KMS-11 (cell line): ENCODE results near the gene BEST4.
"Not testable (repeated sequence)": the region's sequence is repeated elsewhere in the genome, so short reads cannot be mapped to it uniquely, and the experiment has no call there.

Source experiments
- H2AFZ ChIP-seq: fragments of 200-600 bp; sonication (generic); 2 replicates; pipeline ENCODE4 v1.6.1; 2016; ENCODE audit warnings: antibody characterized with exemption, mixed run types, low read depth
- H3K27ac ChIP-seq: fragments of 200-600 bp; sonication (generic); 2 replicates; pipeline ENCODE4 v1.6.1; 2016; ENCODE audit warnings: mild to moderate bottlenecking, mixed run types
- H3K27me3 ChIP-seq: fragments of 200-600 bp; sonication (generic); 2 replicates; pipeline ENCODE4 v1.6.1; 2017; ENCODE audit warnings: mild to moderate bottlenecking, low read depth, mixed run types, moderate library complexity; ENCODE audit not compliant: insufficient read depth
- H3K36me3 ChIP-seq: fragments of 200-600 bp; sonication (generic); 2 replicates; pipeline ENCODE4 v1.6.1; 2017; ENCODE audit warnings: mild to moderate bottlenecking, mixed run types; ENCODE audit not compliant: insufficient read depth
- H3K4me1 ChIP-seq: fragments of 200-600 bp; sonication (generic); 2 replicates; pipeline ENCODE4 v1.6.1; 2016; ENCODE audit warnings: mild to moderate bottlenecking, low read depth, mixed run types; ENCODE audit not compliant: poor library complexity, severe bottlenecking
- H3K4me2 ChIP-seq: fragments of 200-600 bp; sonication (generic); 2 replicates; pipeline ENCODE4 v1.7.0; 2016; ENCODE audit warnings: mild to moderate bottlenecking, mixed run types
- H3K4me3 ChIP-seq: fragments of 200-600 bp; sonication (generic); IDR thresholded peaks from 2 replicates; pipeline ENCODE4 v1.6.1; 2017; ENCODE audit warnings: low read depth, low read length, mixed read lengths; ENCODE audit not compliant: insufficient read depth
- H3K79me2 ChIP-seq: fragments of 200-600 bp; sonication (generic); 2 replicates; pipeline ENCODE4 v1.6.1; 2016; ENCODE audit warnings: low read depth, mixed run types; ENCODE audit not compliant: insufficient read depth
- H3K9ac ChIP-seq: fragments of 200-600 bp; sonication (generic); 2 replicates; pipeline ENCODE4 v1.6.1; 2016; ENCODE audit warnings: mild to moderate bottlenecking, mixed run types
- H4K20me1 ChIP-seq: fragments of 200-600 bp; sonication (generic); 2 replicates; pipeline ENCODE4 v1.6.1; 2016; ENCODE audit warnings: mild to moderate bottlenecking, mixed run types; ENCODE audit not compliant: insufficient read depth
- CTCF ChIP-seq: fragments of 200-600 bp; sonication (generic); conservative IDR thresholded peaks from 2 replicates; pipeline ENCODE4 v1.6.1; 2017; ENCODE audit warnings: low read depth, mild to moderate bottlenecking, antibody characterized with exemption, low read length, moderate library complexity, mixed read lengths

BEST4 gene

GRCh38 chr1:44775930-44776729 is 11.8 kb downstream of the BEST4 start:
- H3K4me1 ChIP-seq = peaks cover 23% of the 10 kb centered on the region
- peak overlapping the region; percentile 46; the same call in 1 of the 2 replicates for H2AFZ ChIP-seq
- H3K4me3 ChIP-seq = peak overlapping the region; percentile 88
- H3K4me2 ChIP-seq = peak overlapping the region; percentile 94
- H3K27ac ChIP-seq = peak overlapping the region; percentile 91
- no peak for TF ChIP-seq CTCF
- peak overlapping the region; percentile 99 for H3K9ac ChIP-seq
- H3K79me2 ChIP-seq = peaks cover 39% of the 10 kb centered on the region
- peaks cover 23% of the 10 kb centered on the region; the same call in 1 of the 2 replicates for H3K36me3 ChIP-seq
- H3K27me3 ChIP-seq = no peaks in the 10 kb centered on the region
- H4K20me1 ChIP-seq = peaks cover 6% of the 10 kb centered on the region; the same call in 1 of the 2 replicates

DNA sequence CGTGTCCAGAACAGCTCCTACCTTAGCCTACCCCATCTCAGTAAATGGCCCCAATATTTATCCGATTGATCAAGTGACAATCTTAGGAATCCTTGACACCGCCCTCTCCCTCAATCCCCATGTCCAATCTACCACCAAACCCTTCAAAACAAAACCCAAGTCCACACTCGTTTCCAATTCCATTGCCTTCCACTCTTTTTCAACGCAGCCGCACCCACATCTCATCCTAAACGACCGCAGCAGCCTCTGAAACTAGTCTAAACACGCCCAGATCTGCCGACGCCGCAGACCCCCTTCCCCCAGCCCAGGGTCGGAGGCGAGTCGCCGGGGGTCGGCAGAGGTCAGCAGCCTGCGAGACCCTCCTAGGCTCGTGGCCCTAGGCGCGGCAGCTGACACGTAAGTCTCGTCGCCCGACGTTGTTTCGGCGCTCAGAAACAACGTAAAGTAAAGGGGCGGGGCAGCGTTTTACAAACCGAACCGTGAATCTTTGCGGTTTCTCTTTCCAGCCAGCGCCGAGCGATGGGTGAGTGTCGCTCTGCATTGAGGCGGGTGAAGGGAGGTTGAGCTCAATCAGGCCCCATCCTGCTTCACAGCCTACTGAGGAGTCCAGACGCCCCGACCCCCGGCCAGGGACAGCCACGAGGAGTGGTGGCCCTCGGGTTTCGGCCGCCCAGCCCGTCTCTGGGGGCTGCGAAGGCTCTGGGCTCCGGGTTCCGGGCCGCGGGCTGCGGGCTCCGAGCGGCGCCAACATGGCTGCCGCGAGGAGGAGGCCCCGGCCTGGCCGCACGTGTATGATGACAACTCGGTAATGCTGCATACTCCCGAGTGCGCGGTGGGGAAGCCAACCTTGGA is 12.7 kb downstream of the BEST4 start, which contains the start of gene RPS8:
TSS of gene RPS8 (plus strand) at position 463 of the 852 bp plus-strand sequence. CDS start at position 520, 57 bp downstream.
- peaks cover 23% of the 10 kb centered on the region; the same call in 1 of the 2 replicates for H3K36me3 ChIP-seq
- peaks cover 23% of the 10 kb centered on the region for H3K4me1 ChIP-seq
- H3K27me3 ChIP-seq = no peaks in the 10 kb centered on the region
- H3K79me2 ChIP-seq = peaks cover 39% of the 10 kb centered on the region
- TF ChIP-seq CTCF = no peak
- peak within 1 kb of the TSS; percentile 88 for H3K4me3 ChIP-seq
- H4K20me1 ChIP-seq = peaks cover 6% of the 10 kb centered on the region; the same call in 1 of the 2 replicates
- H3K27ac ChIP-seq = peak within 1 kb of the TSS; percentile 91
- H2AFZ ChIP-seq = peak within 1 kb of the TSS; percentile 46
- H3K4me2 ChIP-seq = peak within 1 kb of the TSS; percentile 94
- peak within 1 kb of the TSS; percentile 99 for H3K9ac ChIP-seq

DNA sequence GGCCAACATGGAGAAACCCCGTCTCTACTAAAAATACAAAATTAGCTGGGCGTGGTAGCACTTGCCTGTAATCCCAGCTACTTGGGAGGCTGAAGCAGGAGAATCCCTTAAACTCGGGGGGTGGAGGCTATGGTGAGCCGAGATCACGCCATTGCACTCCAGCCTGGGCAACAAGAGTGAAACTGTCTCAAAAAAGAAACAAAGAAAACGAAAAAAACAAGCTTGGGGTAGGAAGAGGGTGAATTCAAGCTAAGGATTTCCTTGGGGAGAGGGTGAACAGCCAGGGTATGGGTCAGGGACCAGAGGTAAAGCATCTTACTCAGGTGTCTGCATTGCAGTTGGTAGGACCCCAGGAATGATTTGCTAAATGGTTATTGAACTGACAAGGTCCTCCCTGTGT is 21.5 kb downstream of the BEST4 start:
- H3K27me3 ChIP-seq, H3K36me3 ChIP-seq, H4K20me1 ChIP-seq, H3K4me3 ChIP-seq, H2AFZ ChIP-seq, H3K79me2 ChIP-seq, H3K9ac ChIP-seq, H3K27ac ChIP-seq, H3K4me2 ChIP-seq, H3K4me1 ChIP-seq: not testable (repeated sequence)

GRCh38 chr1:44760876-44761275 is 27.1 kb downstream of the BEST4 start:
- no peak overlapping the region for H3K4me3 ChIP-seq
- H2AFZ ChIP-seq = no peak overlapping the region
- H3K27ac ChIP-seq = no peak overlapping the region
- no peaks in the 10 kb centered on the region for H3K79me2 ChIP-seq
- no peaks in the 10 kb centered on the region for H3K27me3 ChIP-seq
- H4K20me1 ChIP-seq = no peaks in the 10 kb centered on the region
- H3K4me1 ChIP-seq = peaks cover 14% of the 10 kb centered on the region
- TF ChIP-seq CTCF = no peak
- H3K9ac ChIP-seq = no peak overlapping the region
- H3K36me3 ChIP-seq = peaks cover 8% of the 10 kb centered on the region; the same call in 1 of the 2 replicates
- no peak overlapping the region for H3K4me2 ChIP-seq
